MM.1S (cell line): Measurements from ENCODE around the gene ZXDC.

Source experiments
- CTCF ChIP-seq: fragments of 300-600 bp; sonication (generic); IDR thresholded peaks from 2 replicates; pipeline ENCODE4 v1.5.1; 2016; ENCODE audit warnings: antibody characterized with exemption, low read length, mixed read lengths
- EZH2 ChIP-seq: fragments of 300-600 bp; sonication (generic); optimal IDR thresholded peaks from 2 replicates; pipeline ENCODE3; 2017; ENCODE audit warnings: low read depth, mild to moderate bottlenecking, antibody characterized with exemption, low read length, mixed read lengths

- TF ChIP-seq CTCF: no peak
- TF ChIP-seq EZH2: no peak
Observed at GRCh38 chr3:126476166-126477060, 722 bp upstream of the ZXDC start.
